ENCODE results near the gene DST.

DNA sequence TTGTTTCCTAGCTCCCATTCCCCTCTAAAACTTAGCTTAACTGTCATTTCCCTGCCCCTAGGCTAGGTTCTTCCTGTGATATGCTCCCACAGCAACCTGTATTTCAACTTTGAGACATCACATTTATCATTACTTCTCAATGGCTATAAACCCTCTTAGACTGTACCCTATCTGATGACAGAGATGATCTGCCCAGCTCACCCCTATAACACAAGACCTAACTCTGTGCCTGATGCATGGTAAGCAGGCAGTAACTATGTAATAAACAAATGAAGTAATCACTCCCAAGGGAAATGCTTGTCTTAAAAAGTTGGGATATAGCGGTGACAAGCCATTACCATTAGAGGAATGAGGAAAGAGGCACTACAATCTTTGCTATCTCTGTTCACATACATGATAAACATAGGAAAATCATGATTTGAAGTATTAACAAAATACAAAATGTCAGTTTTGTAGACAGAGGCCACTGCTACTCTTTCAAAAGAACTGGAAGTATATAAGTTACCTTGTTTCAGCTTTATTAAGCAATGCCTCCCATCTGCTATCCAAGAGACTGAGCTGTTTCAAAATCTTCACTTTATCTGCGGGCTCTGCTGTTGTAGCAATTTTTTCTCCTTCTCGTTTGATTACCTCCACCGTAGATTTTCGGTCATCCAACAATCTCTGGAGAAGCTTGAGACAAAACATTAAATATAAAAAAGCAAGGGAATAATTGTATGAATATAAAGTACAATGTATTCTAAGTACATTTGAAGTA, 110.7 kb downstream of the DST start:
- TF ChIP-seq, protein P1, sequence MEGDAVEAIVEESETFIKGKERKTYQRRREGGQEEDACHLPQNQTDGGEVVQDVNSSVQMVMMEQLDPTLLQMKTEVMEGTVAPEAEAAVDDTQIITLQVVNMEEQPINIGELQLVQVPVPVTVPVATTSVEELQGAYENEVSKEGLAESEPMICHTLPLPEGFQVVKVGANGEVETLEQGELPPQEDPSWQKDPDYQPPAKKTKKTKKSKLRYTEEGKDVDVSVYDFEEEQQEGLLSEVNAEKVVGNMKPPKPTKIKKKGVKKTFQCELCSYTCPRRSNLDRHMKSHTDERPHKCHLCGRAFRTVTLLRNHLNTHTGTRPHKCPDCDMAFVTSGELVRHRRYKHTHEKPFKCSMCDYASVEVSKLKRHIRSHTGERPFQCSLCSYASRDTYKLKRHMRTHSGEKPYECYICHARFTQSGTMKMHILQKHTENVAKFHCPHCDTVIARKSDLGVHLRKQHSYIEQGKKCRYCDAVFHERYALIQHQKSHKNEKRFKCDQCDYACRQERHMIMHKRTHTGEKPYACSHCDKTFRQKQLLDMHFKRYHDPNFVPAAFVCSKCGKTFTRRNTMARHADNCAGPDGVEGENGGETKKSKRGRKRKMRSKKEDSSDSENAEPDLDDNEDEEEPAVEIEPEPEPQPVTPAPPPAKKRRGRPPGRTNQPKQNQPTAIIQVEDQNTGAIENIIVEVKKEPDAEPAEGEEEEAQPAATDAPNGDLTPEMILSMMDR (conservative IDR thresholded peaks at IDR 0.05; ENCODE audit: low read depth, low read length): no peak
- TF ChIP-seq, protein P2, sequence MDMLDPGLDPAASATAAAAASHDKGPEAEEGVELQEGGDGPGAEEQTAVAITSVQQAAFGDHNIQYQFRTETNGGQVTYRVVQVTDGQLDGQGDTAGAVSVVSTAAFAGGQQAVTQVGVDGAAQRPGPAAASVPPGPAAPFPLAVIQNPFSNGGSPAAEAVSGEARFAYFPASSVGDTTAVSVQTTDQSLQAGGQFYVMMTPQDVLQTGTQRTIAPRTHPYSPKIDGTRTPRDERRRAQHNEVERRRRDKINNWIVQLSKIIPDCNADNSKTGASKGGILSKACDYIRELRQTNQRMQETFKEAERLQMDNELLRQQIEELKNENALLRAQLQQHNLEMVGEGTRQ (IDR thresholded peaks at IDR 0.05; ENCODE audit: low read depth, low read length): no peak
